ENCODE data around the gene C1orf159. TPM values are rescaled to one million over a fixed set of nuclear protein-coding genes. Genes with fewer than 3 reads are reported as not detected.

C1orf159 gene
- total and polyA plus RNA-seq, 2 experiments from 2014 or later = 7.1 to 25.1 TPM

DNA sequence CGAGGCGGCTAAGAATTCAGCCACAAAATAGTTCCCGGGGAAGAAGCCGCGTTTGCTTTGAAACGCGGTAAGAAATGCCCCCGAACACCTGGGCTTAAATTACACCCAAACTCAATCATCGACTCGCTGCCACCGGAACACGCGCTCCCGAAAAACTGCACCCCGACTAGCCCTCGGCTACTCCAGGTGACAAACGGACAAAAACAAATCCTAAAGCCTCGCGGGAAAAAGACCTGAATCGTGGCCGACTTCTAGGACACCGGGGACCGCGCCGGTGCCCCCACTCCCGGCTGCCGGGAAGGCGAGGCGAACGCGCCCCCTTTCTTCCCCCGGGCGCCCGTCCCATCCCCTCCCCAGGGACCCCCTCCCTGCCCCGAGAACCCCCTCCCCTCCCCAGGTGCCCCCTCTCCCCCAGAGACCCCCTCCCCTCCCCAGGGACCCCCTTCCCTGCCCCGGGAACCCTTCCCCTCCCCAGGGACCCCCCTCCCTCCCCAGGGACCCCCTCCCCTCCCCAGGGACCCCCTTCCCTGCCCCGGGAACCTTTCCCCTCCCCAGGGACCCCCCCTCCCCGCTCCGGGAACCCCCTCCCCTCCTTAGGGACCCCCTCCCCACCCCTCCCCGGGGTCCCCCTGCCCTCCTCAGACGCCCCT is 628 bp downstream of the C1orf159 start:
- H3K79me2 ChIP-seq = peaks cover 16% of the 10 kb centered on the region
- peak; percentile 30 for DNase-seq (ENCODE audit: low spot score)
- peak overlapping the region; percentile 90 for H3K4me3 ChIP-seq
- peak overlapping the region; percentile 34 for H2AFZ ChIP-seq
- no peaks in the 10 kb centered on the region for H3K36me3 ChIP-seq (replicated peaks; ENCODE audit: insufficient read depth, low read depth)
- no peaks in the 10 kb centered on the region for H3K9me2 ChIP-seq (replicated peaks; ENCODE audit: insufficient read depth)
- H3K4me1 ChIP-seq (ENCODE audit: insufficient read depth) = peaks cover 8% of the 10 kb centered on the region
- no peaks in the 10 kb centered on the region for H3K9me3 ChIP-seq (ENCODE audit: low read depth)
- TF ChIP-seq EZH2phosphoT487 (IDR thresholded peaks at IDR 0.05; ENCODE audit: low read depth, severe bottlenecking, unreplicated experiment) (no peak), EZH2 (IDR thresholded peaks at IDR 0.05; ENCODE audit: borderline replicate concordance) (no peak)
- H3K4me2 ChIP-seq = peak overlapping the region; percentile 91
- H3K27ac ChIP-seq = no peak overlapping the region
- H4K20me1 ChIP-seq (ENCODE audit: insufficient read depth, poor library complexity, severe bottlenecking) = no peaks in the 10 kb centered on the region
- no peaks in the 10 kb centered on the region for H3K27me3 ChIP-seq
- 9% methylated on average over 22 of the region's 41 CpGs for WGBS (ENCODE audit: low lambda C conversion rate, missing lambda C conversion rate)

DNA sequence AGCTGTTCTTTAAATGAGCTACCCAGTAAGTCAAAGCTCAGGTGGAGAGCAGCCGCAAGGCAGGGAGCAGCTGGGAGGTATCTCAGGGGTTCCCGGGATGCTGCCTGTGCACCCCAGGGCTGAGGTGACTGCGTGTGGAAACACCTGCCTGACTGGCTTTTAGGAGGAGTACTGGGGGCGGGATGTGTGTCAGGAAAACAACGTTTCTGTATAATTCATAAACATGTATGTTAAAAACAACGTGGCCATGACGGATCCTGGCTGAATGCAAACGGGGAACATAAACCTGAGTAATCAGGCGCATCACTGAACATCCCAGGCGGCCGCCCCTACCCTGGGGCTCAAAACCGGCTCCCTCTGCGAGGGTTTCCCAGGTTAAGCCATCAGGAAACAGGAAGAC is 1.5 kb downstream of the C1orf159 start:
- TF ChIP-seq, protein P1, sequence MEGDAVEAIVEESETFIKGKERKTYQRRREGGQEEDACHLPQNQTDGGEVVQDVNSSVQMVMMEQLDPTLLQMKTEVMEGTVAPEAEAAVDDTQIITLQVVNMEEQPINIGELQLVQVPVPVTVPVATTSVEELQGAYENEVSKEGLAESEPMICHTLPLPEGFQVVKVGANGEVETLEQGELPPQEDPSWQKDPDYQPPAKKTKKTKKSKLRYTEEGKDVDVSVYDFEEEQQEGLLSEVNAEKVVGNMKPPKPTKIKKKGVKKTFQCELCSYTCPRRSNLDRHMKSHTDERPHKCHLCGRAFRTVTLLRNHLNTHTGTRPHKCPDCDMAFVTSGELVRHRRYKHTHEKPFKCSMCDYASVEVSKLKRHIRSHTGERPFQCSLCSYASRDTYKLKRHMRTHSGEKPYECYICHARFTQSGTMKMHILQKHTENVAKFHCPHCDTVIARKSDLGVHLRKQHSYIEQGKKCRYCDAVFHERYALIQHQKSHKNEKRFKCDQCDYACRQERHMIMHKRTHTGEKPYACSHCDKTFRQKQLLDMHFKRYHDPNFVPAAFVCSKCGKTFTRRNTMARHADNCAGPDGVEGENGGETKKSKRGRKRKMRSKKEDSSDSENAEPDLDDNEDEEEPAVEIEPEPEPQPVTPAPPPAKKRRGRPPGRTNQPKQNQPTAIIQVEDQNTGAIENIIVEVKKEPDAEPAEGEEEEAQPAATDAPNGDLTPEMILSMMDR (IDR thresholded peaks at IDR 0.05; ENCODE audit: poor library complexity) = no peak
- TF ChIP-seq EZH2 (IDR thresholded peaks at IDR 0.05; ENCODE audit: borderline replicate concordance) = no peak
- no peak for TF ChIP-seq EZH2phosphoT487 (IDR thresholded peaks at IDR 0.05; ENCODE audit: low read depth, severe bottlenecking, unreplicated experiment)
- Histone ChIP-seq H3K36me3 (replicated peaks; ENCODE audit: insufficient read depth, low read depth) (no peaks in the 10 kb centered on the region), H3K4me2 (peak overlapping the region; percentile 91), H3K79me2 (peaks cover 21% of the 10 kb centered on the region), H3K9me3 (ENCODE audit: low read depth) (no peaks in the 10 kb centered on the region), H3K4me3 (no peak overlapping the region), H3K9me2 (replicated peaks; ENCODE audit: insufficient read depth) (no peaks in the 10 kb centered on the region), H4K20me1 (ENCODE audit: insufficient read depth, poor library complexity, severe bottlenecking) (no peaks in the 10 kb centered on the region), H2AFZ (no peak overlapping the region), H3K27ac (no peak overlapping the region), H3K4me1 (ENCODE audit: insufficient read depth) (peaks cover 8% of the 10 kb centered on the region), H3K27me3 (no peaks in the 10 kb centered on the region)
- no peak for DNase-seq (ENCODE audit: low spot score)
- 94% methylated on average over 13 of the region's 13 CpGs for WGBS (ENCODE audit: low lambda C conversion rate, missing lambda C conversion rate)

DNA sequence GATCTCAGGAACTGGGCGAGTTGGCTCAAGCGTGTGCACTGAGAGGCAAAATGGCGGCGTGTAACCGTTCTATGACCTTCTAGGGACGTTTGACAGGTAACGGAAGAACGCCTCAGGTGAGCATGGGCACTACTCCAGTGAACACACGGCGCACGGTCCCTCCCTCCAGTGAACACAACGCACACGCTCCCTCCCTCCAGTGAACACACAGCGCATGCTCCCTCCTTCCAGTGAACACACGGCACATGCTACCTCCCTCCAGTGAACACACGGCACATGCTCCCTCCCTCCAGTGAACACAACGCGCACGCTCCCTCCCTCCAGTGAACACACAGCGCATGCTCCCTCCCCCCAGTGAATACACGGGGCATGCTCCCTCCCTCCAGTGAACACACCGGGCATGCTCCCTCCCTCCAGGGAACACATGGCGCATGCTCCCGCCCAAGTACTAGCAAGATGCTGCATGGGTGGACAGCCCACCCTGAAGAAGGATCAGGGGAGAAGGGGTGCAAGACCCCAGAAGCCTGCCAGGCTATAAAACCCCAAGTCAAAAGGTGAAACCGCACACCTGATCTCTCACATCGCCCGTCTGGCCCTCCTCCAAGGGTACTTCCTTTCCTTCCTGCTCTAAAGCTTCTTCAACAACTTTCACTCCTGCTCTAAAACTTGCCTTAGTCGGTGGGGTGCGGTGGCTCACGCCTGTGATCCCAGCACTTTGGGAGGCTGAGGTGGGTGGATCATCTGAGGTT is 3.5 kb downstream of the C1orf159 start:
- Histone ChIP-seq H3K4me1 (ENCODE audit: insufficient read depth) (peaks cover 8% of the 10 kb centered on the region), H3K36me3 (replicated peaks; ENCODE audit: insufficient read depth, low read depth) (no peaks in the 10 kb centered on the region), H4K20me1 (ENCODE audit: insufficient read depth, poor library complexity, severe bottlenecking) (no peaks in the 10 kb centered on the region), H3K4me2 (no peak overlapping the region), H3K79me2 (peaks cover 26% of the 10 kb centered on the region), H3K27ac (no peak overlapping the region), H3K9me3 (ENCODE audit: low read depth) (no peaks in the 10 kb centered on the region), H2AFZ (no peak overlapping the region), H3K4me3 (no peak overlapping the region), H3K27me3 (no peaks in the 10 kb centered on the region), H3K9me2 (replicated peaks; ENCODE audit: insufficient read depth) (no peaks in the 10 kb centered on the region)
- WGBS (ENCODE audit: low lambda C conversion rate, missing lambda C conversion rate) = 99% methylated on average over 30 of the region's 30 CpGs
- no peak for DNase-seq (ENCODE audit: low spot score)
- TF ChIP-seq, protein P1 (IDR thresholded peaks at IDR 0.05; ENCODE audit: poor library complexity) = no peak
- TF ChIP-seq EZH2 (IDR thresholded peaks at IDR 0.05; ENCODE audit: borderline replicate concordance) = no peak
- TF ChIP-seq EZH2phosphoT487 (IDR thresholded peaks at IDR 0.05; ENCODE audit: low read depth, severe bottlenecking, unreplicated experiment) = no peak
